ENCODE results near the gene PLCB1.

The PLCB1 gene

GRCh38 chr20:8675896-8676295, 543.8 kb downstream of the PLCB1 start:
- H3K9me3 Mint-ChIP-seq, result peaks cover 2% of the 10 kb centered on the region
- no peaks in the 10 kb centered on the region for H3K36me3 Mint-ChIP-seq
- CTCF ChIA-PET, result no interaction called here
- H3K4me3 Mint-ChIP-seq, result no peak overlapping the region
- no peak overlapping the region for H3K27ac Mint-ChIP-seq
- H3K27me3 Mint-ChIP-seq, result no peaks in the 10 kb centered on the region
- no peak for DNase-seq
- H3K4me1 Mint-ChIP-seq, result peaks cover 1% of the 10 kb centered on the region

GRCh38 chr20:8678098-8678776, 546.2 kb downstream of the PLCB1 start:
- Mint-ChIP-seq H3K4me1 (no peaks in the 10 kb centered on the region), H3K27me3 (no peaks in the 10 kb centered on the region), H3K4me3 (no peak overlapping the region), H3K36me3 (no peaks in the 10 kb centered on the region), H3K9me3 (peaks cover 2% of the 10 kb centered on the region), H3K27ac (no peak overlapping the region)
- CTCF ChIA-PET, result no interaction called here
- DNase-seq, result no peak

- Mint-ChIP-seq H3K36me3 (no peaks in the 10 kb centered on the region), H3K4me1 (no peaks in the 10 kb centered on the region), H3K4me3 (no peak overlapping the region), H3K27ac (no peak overlapping the region), H3K27me3 (no peaks in the 10 kb centered on the region), H3K9me3 (peaks cover 8% of the 10 kb centered on the region)
- CTCF ChIA-PET, result no interaction called here
- DNase-seq, result no peak
Observed at GRCh38 chr20:8689337-8689736, 557.3 kb downstream of the PLCB1 start.

- CTCF ChIA-PET, result no interaction called here
- Mint-ChIP-seq H3K4me1 (no peaks in the 10 kb centered on the region), H3K4me3 (no peak overlapping the region), H3K27me3 (no peaks in the 10 kb centered on the region), H3K27ac (no peak overlapping the region), H3K36me3 (no peaks in the 10 kb centered on the region), H3K9me3 (peaks cover 6% of the 10 kb centered on the region)
- DNase-seq, result no peak
Observed at GRCh38 chr20:8690074-8690473, 558.0 kb downstream of the PLCB1 start.

- DNase-seq, result no peak
- Mint-ChIP-seq H3K9me3 (peaks cover 5% of the 10 kb centered on the region), H3K27me3 (no peaks in the 10 kb centered on the region), H3K4me3 (no peak overlapping the region), H3K36me3 (no peaks in the 10 kb centered on the region), H3K27ac (no peak overlapping the region), H3K4me1 (no peaks in the 10 kb centered on the region)
- CTCF ChIA-PET, result no interaction called here
Observed at GRCh38 chr20:8693709-8694108, 561.6 kb downstream of the PLCB1 start.

GRCh38 chr20:8700756-8701155, 568.7 kb downstream of the PLCB1 start:
- H3K27me3 Mint-ChIP-seq, result no peaks in the 10 kb centered on the region
- H3K9me3 Mint-ChIP-seq, result no peaks in the 10 kb centered on the region
- no peaks in the 10 kb centered on the region for H3K4me1 Mint-ChIP-seq
- H3K4me3 Mint-ChIP-seq, result no peak overlapping the region
- no peak for DNase-seq
- CTCF ChIA-PET, result no interaction called here
- H3K36me3 Mint-ChIP-seq, result no peaks in the 10 kb centered on the region
- H3K27ac Mint-ChIP-seq, result no peak overlapping the region

GRCh38 chr20:8706961-8707700, 575.1 kb downstream of the PLCB1 start:
- Mint-ChIP-seq H3K4me1 (no peaks in the 10 kb centered on the region), H3K27ac (no peak overlapping the region), H3K36me3 (no peaks in the 10 kb centered on the region), H3K9me3 (no peaks in the 10 kb centered on the region), H3K27me3 (no peaks in the 10 kb centered on the region), H3K4me3 (no peak overlapping the region)
- no peak for DNase-seq
- CTCF ChIA-PET, result no interaction called here

- Mint-ChIP-seq H3K27ac (no peak overlapping the region), H3K9me3 (no peaks in the 10 kb centered on the region), H3K27me3 (no peaks in the 10 kb centered on the region), H3K4me3 (no peak overlapping the region), H3K4me1 (no peaks in the 10 kb centered on the region), H3K36me3 (no peaks in the 10 kb centered on the region)
- CTCF ChIA-PET, result interaction anchor here (4.4 kb wide), 1 partner anchor 12 kb away, joined by 21 read pairs; no protein-coding TSS in a partner anchor
- DNase-seq, result no peak
Observed at GRCh38 chr20:8709627-8710026, 577.6 kb downstream of the PLCB1 start.

- no peaks in the 10 kb centered on the region for H3K9me3 Mint-ChIP-seq
- H3K36me3 Mint-ChIP-seq, result no peaks in the 10 kb centered on the region
- no peak for DNase-seq
- H3K4me1 Mint-ChIP-seq, result no peaks in the 10 kb centered on the region
- CTCF ChIA-PET, result interaction anchor here (4.4 kb wide), 1 partner anchor 11 kb away, joined by 21 read pairs; no protein-coding TSS in a partner anchor
- no peak overlapping the region for H3K27ac Mint-ChIP-seq
- no peak overlapping the region for H3K4me3 Mint-ChIP-seq
- H3K27me3 Mint-ChIP-seq, result no peaks in the 10 kb centered on the region
Observed at GRCh38 chr20:8711501-8711900, 579.4 kb downstream of the PLCB1 start.

GRCh38 chr20:8714206-8714605, 582.1 kb downstream of the PLCB1 start:
- Mint-ChIP-seq H3K9me3 (no peaks in the 10 kb centered on the region), H3K36me3 (no peaks in the 10 kb centered on the region), H3K4me1 (no peaks in the 10 kb centered on the region), H3K27me3 (no peaks in the 10 kb centered on the region), H3K27ac (no peak overlapping the region), H3K4me3 (no peak overlapping the region)
- CTCF ChIA-PET, result no interaction called here
- no peak for DNase-seq

- H3K4me3 Mint-ChIP-seq, result no peak overlapping the region
- no peak overlapping the region for H3K27ac Mint-ChIP-seq
- CTCF ChIA-PET, result interaction anchor here (5.6 kb wide), 1 partner anchor 674 kb away, joined by 47 read pairs; no protein-coding TSS in a partner anchor
- DNase-seq, result no peak
- H3K27me3 Mint-ChIP-seq, result no peaks in the 10 kb centered on the region
- no peaks in the 10 kb centered on the region for H3K9me3 Mint-ChIP-seq
- H3K4me1 Mint-ChIP-seq, result no peaks in the 10 kb centered on the region
- H3K36me3 Mint-ChIP-seq, result no peaks in the 10 kb centered on the region
Observed at GRCh38 chr20:8718279-8718678, 586.2 kb downstream of the PLCB1 start.

- no peaks in the 10 kb centered on the region for H3K27me3 Mint-ChIP-seq
- no peaks in the 10 kb centered on the region for H3K36me3 Mint-ChIP-seq
- CTCF ChIA-PET, result interaction anchor here (1.9 to 5.6 kb wide), 3 partner anchors 589 to 783 kb away, joined by 4 to 48 read pairs (median 47); no protein-coding TSS in a partner anchor
- no peak for DNase-seq
- H3K4me3 Mint-ChIP-seq, result no peak overlapping the region
- no peaks in the 10 kb centered on the region for H3K4me1 Mint-ChIP-seq
- no peaks in the 10 kb centered on the region for H3K9me3 Mint-ChIP-seq
- H3K27ac Mint-ChIP-seq, result no peak overlapping the region
Observed at GRCh38 chr20:8720089-8720488, 588.0 kb downstream of the PLCB1 start.

- DNase-seq, result no peak
- CTCF ChIA-PET, result interaction anchor here (0.8 to 5.6 kb wide), 15 partner anchors 11 to 784 kb away, joined by 3 to 48 read pairs (median 7); no protein-coding TSS in a partner anchor
- no peaks in the 10 kb centered on the region for H3K27me3 Mint-ChIP-seq
- no peak overlapping the region for H3K27ac Mint-ChIP-seq
- H3K4me3 Mint-ChIP-seq, result no peak overlapping the region
- no peaks in the 10 kb centered on the region for H3K4me1 Mint-ChIP-seq
- no peaks in the 10 kb centered on the region for H3K36me3 Mint-ChIP-seq
- no peaks in the 10 kb centered on the region for H3K9me3 Mint-ChIP-seq
Observed at GRCh38 chr20:8721098-8721497, 589.0 kb downstream of the PLCB1 start.

- CTCF ChIA-PET, result interaction anchor here (0.6 to 5.6 kb wide), 29 partner anchors 12 to 796 kb away, joined by 3 to 48 read pairs (median 4); partner anchors contain the start of gene PLCB1
- Mint-ChIP-seq H3K27me3 (no peaks in the 10 kb centered on the region), H3K4me1 (no peaks in the 10 kb centered on the region), H3K4me3 (no peak overlapping the region), H3K27ac (no peak overlapping the region), H3K36me3 (no peaks in the 10 kb centered on the region), H3K9me3 (no peaks in the 10 kb centered on the region)
- peak; percentile 39 for DNase-seq
Observed at GRCh38 chr20:8722277-8722928, 590.3 kb downstream of the PLCB1 start.

All from activated naive CD4-positive, alpha-beta T cell treated with anti-CD3 and anti-CD28 coated beads, Interleukin-2, amount 10 ng/mL, durations not matched to agents 7 days and 5 days (primary cell).